HG03378 (cell line): Measurements from ENCODE around the gene SUN1.
"Not testable (repeated sequence)": the region's sequence is repeated elsewhere in the genome, so short reads cannot be mapped to it uniquely, and the experiment has no call there.

ENCODE experiments used
- ATAC-seq: cut with Tn5 transposase; IDR thresholded peaks from one replicate; pipeline ENCODE4 v1.9.1; 2021; ENCODE audit warnings: mild to moderate bottlenecking, moderate library complexity; ENCODE audit not compliant: unreplicated experiment

SUN1 gene

DNA sequence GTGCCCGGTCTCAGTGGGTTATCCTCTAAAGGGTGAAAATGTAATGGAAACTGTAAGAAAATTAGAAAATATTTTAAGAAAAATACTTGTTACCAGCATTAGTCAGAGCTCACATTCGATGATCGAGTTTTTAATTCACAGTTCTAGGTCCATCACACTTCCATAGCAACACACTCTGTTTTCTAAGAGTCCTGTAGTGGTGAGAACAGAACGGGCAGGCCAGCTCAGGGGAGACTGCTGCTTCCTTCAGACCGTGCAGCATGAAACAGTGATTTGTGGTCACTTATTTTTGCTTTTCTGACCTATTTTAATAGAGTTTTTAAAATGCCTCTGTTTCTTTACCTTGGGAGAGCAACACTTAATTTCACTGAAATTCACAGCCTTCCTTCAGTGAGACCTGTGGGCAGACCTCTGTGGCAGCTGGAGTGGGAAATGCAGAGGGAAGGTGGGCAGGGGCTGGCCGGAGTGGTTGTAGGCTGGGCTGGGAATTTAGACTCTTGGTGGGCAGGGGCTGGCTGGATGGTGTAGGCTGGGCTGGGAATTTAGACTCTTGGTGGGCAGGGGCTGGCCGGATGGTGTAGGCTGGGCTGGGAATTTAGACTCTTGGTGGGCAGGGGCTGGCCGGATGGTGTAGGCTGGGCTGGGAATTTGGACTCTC is 1.5 kb downstream of the SUN1 start:
- no peak for ATAC-seq

DNA sequence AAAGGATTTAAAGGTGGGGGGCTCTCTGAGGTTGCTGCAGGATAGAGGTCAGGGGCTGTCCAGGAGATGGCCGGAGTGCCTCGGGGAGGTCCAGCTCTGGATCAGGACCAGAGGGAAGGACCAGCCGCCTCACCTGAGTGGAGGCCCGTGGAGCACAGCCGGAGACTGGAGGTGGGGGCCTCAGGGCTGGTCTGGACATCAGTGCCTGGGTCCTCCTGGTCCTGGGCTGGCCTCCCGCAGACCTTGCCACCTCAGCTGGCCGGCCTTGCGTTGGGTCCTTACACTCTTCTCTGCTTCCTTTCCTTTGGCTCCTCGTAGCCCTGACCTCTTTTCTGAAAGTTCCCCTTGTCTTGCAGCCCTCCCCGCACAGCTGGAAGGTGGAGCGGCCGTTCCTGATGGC is 2.0 kb downstream of the SUN1 start:
- no peak for ATAC-seq

DNA sequence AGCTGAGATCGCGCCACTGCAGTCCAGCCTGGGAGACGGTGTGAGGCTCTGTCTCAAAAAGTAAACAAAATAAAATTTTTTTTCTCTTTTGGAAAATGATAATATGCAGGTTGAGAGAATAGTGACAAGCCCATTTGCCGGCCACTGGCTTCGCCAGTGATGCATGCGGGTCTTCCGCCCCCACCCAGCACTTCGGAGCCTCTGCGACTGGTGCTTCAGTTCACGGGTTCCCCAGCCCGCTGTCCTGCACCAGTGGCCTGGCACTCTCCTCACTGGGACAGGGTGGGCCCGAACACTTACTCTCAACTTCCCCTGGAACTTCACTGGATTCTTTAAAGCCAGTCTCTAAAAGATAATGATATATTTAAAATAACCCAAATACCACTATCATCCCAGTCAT is 2.7 kb downstream of the SUN1 start:
- no peak for ATAC-seq

DNA sequence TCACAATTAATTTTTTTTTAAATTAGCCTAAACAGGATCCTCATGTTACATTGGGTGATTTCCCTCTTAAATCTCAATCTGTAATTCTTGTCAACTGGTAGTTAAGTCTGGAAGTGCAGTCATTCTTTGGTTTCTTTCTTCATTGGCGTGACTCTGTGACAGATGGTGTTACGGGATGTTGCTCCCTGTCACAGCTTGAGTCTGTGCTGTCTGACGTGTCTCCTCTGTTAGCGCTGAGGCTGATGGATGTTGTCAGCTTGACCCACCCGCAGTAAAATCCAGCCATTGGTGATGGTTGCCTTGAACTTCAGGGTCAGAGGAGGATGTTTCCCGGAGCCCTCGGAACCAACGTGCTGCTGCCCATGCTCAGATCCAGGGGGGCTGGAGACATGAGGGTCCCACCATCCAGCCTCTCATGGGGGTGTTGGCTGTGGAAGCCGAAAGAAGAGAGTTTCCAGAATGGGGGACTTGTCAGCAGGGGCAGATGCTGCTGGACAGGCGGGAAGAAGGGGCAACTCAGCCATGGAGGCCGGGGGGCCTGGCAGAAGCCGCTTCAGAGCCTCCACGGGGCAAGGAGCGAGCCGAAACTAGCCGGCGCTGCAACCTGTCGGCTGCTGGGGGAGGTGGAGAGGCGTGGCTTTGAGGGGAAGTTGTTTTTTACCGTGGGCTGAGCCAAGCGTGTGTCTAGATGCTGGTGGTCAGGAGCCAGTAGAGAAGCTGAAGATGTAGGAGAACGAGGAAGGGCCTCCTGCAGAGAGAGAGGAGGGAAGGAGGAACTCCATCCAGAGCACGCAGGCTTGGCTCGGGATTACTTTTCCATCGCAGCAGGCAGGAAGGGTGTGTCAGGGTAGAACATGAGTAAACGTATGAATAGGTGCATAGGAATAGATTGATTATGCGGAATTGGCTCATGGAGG is 3.5 kb downstream of the SUN1 start:
- no peak for ATAC-seq

DNA sequence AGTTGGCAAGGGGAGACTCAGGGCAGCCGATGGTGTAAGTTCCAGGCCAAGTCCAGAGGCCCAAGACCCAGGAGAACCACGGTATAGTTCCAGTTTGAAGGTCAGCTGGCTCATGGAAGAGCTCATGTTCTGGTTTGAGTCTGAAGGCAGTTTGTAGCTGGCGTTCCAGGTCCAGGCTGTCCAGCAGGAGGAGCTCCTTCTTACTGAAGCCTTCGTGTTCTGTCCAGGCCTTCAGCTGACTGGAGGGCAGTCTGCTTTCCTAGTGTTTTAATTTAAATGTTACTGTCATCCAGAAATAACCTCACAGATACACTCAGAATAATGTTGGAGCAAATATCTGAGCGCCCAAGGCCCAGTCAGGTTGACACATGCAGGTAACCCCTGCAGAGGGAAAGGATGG is 4.2 kb downstream of the SUN1 start:
- ATAC-seq, result no peak

DNA sequence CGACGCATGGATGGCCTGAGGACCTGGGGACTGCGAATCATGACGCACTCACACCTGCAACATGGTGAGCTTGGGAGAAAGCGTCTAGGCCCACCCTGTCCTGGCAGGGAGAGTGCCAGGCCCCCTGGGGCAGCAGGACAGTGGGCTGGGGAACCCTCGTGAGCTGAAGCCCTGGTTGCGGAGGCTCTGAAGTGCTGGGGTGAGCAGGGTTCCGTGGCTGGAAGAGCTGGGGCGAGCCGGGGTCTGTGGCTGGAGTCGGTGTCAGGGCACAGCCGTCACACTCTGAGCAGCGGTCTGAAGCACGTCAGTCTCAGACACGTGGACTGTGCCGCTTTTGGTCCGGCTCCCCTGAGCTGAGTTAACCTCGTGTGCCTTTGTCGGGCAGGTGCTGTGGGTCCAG is 4.7 kb downstream of the SUN1 start:
- no peak for ATAC-seq

DNA sequence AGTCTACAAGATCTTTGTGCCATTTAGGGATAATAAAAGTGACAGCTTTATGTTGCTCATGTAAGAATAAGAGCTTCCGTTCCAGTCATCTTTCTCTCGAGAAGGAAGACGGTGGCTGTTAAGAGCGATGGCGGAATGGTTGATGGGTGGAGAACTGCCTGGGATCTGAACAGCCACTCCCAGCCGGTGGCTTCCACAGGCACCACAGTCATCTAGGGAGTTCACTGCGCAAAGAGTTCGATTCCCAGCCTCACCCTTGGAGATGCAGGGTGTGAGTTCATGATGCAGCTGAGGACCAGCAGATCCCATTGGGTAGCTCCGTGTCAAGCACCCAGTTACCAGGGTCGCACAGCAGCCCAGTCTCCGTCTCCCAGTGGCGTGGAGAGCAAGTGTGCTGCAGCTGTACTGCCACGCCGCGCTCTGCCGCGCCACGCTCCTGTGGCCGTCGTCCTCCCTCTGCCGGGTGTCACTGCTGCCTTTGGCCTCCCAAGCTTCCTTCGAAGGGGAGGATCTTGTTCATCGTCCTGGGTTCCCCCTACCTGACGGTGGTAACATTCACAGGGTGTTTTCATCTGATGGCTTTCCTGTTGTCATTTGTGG is 7.8 kb downstream of the SUN1 start:
- no peak for ATAC-seq

DNA sequence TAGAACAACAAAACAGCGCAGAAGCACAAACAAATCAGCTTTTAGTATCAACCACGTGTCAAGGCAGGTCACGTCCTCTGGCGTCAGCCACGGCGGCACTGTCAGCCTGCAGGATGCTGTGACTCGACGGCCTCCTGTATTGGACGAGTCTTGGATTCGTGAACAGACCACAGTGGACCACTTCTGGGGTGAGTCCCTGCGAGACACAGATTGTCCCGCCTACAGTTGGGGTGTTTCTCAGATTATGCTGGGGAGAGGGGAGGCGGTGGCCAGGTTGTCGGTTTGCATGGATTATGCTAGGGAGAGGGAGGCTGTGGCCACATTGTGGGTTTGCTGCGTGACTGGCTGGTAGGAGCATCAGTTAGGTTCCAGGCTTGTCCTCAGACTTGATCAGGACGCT is 9.7 kb downstream of the SUN1 start:
- no peak for ATAC-seq

DNA sequence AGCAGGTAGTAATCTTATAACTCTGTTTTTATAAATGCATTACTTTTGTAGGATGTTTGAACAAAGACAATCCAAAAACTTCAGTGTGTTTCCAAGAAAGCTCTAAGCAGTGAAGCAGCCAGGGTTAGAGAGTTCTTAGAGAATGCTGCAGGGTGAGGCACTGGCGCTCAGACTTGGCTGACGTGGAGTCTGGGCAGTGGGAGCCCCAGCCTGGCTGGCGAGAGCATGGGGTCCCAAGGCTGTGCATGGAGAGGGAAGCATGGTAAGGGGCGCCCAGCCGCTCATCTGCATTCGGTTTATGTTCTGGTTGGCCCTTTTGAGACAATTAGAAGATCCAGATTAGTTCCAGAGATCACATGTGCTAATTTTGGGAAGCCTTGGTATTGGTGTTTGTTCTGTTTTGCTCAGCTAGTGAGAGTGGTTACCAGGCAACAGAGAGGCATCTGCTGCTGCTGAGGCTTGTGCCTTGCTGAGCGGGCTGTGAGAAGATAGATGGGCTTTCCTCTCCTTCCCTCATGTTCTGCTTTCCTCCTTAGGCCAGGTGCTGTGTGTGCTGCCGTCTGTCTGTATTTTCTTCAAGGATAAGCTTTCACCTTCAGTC is 10.3 kb downstream of the SUN1 start:
- ATAC-seq, result no peak

DNA sequence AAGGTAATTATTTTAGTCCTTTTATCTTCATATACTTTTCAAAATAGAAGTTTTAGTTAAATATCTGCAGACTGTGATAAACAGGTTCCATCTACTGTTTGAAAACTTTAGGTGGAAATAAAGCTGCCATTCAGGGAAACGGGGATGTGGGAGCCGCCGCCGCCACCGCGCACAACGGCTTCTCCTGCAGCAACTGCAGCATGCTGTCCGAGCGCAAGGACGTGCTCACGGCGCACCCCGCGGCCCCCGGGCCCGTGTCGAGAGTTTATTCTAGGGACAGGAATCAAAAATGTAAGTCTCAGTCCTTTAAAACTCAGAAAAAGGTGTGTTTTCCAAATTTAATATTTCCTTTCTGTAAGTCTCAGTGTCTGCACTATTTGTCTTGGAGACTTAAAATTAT is 11.0 kb downstream of the SUN1 start:
- no peak for ATAC-seq

DNA sequence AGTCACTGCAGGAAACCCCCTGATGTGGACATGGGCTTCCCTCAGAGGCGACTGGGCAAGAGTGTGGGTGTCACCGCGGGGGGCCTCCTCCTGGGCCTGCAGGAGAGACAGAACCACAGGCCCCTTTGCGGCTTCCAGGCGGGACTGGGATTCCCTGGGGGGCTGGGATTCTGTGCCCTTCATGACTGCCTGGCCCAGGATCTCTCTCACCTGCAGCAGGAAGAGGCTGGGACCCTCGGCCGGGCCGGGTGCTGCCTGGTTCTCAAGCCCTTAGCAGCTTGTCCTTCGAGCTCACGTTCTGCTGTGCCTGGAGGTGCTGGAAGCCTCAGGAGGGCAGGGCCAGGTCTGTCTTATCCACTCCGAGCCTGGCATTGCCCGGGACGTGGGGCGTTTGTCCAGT is 11.8 kb downstream of the SUN1 start:
- ATAC-seq, result no peak

DNA sequence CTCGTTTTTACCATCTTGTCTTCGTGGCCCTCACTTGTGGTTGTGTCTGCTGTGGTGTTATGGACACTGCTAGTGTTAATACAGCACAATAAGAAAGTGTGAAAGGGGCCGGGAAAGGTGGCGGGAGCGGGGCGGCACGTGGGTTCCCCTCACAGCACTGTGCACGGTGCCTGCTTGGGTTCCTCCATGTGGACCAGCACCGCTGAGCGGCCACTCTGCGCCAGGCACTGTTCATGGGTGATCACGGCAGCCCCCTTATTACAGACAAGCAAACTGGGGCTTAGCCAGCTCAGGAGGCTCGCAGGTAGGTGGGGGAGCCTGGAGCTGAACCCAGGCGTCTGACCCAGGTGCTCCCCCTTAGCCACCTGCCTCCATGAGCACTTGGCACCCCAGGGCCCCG is 12.2 kb downstream of the SUN1 start:
- no peak for ATAC-seq

DNA sequence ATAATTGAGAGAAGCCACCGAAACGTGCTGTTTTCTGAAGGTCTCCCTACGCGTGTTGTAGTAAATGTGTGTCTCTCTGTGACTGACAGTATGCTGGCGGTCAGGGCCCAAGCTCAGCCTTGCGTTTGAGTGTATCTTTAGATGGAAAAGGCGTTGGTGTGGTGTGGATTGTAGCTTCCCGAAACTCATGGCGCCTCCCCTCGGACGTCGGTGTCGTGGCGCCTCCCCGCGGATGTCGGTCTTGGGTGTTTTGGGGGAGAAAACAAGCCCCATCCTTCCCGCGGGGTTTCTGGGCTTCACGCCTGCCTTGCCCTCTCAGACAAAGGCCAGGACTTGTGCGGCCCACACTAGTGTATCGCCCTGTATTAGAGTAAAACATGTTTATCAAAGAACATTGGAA is 12.8 kb downstream of the SUN1 start:
- no peak for ATAC-seq

DNA sequence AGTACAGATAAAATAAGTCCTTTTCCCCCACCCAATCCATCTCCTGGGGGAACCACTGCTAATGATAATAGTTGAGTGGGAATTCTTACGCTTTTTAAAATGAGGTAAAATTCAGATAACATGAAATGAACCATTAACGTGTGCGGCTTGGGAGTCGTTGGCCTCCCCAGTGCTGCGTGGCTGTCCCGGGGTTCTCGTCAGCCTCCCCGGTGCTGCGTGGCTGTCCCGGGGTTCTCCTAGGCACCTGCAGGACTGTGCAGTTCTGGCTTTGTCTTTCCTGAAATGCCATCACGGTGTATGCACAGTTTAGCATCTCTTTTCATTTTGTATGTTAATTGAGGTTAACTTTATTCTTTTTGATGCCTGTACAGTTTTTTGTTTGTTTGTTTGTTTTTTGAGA is 13.5 kb downstream of the SUN1 start:
- ATAC-seq, result no peak

DNA sequence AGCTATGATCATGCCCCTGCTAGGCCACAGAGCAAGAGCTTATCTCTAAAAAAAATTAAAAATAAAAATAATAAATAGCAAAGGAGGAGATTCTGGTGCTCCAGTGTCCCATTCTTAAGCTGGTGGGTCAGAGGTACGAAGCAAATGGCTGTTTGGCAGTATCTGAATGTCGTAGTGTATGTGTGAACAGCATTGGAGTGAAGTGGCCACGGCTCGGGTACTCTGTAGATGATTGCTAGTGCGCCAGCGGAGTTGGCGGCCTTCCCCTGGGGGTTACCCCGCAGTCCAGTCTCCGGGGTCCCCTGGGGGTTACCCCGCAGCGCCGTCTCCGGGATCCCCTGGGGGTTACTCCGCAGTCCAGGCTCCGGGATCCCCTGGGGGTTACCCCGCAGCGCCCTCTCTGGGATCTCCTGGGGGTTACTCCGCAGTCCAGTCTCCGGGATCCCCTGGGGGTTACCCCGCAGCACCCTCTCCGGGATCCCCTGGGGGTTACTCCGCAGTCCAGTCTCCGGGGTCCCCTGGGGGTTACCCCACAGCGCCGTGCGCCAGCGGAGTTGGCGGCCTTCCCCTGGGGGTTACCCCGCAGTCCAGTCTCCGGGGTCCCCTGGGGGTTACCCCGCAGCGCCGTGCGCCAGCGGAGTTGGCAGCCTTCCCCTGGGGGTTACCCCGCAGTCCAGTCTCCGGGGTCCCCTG is 14.8 kb downstream of the SUN1 start:
- not testable (repeated sequence) for ATAC-seq

DNA sequence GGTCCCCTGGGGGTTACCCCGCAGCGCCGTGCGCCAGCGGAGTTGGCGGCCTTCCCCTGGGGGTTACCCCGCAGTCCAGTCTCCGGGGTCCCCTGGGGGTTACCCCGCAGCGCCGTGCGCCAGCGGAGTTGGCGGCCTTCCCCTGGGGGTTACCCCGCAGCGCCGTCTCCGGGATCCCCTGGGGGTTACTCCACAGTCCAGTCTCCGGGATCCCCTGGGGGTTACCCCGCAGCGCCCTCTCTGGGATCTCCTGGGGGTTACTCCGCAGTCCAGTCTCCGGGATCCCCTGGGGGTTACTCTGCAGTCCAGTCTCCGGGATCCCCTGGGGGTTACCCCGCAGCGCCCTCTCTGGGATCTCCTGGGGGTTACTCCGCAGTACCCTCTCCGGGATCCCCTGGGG is 15.5 kb downstream of the SUN1 start:
- not testable (repeated sequence) for ATAC-seq

DNA sequence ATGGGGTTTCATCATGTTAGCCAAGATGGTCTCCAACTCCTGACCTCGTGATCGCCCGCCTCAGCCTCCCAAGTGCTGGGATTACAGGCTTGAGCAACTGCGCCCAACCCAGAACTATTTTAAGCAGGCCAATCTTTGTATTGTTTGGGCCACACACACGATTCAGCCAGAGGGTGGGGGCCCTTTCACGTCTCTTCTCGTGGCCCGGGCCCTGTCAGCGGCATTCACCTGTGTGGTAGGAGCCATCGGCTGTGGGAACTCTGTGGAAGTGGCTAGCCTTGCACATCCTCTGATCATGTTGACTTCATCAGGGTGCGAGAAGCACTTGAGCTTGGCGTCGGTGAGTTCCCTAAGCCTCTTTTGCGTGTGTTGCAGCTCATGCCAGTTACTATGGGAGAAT is 16.9 kb downstream of the SUN1 start:
- no peak for ATAC-seq

DNA sequence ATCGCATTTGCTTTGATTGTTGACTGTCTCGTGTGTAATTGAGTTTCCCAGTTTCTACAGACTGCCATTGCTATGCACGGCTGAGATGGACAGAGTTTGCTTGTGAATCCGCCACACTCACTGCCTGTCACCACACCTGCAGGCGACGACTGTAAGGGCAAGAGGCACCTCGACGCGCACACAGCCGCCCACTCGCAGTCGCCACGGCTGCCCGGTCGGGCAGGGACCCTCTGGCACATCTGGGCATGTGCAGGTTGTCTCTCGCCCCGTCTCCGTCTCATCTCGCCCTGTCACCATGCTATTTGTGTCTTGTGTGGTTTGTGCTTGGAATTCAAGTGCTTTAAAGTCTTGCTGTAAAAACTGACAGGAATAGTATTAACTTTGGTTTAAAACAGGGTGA is 17.5 kb downstream of the SUN1 start:
- ATAC-seq, result no peak

DNA sequence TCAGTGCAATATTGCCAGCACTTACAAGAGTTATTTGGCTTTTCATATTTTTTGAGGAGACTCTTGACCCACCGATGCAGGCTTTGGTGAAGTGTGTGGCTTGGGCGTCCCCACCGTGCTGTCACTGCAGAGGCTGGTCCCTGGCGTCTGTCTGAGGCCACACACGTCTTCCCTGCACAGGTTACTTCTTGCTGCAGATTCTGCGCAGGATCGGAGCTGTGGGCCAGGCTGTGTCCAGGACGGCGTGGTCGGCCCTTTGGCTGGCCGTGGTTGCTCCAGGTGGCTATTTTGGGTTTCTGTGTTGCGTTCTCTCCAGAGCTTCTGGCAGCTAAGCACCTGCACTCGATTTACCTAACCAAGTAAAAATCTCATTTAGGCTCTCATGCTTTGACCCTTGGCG is 18.9 kb downstream of the SUN1 start:
- ATAC-seq, result no peak

DNA sequence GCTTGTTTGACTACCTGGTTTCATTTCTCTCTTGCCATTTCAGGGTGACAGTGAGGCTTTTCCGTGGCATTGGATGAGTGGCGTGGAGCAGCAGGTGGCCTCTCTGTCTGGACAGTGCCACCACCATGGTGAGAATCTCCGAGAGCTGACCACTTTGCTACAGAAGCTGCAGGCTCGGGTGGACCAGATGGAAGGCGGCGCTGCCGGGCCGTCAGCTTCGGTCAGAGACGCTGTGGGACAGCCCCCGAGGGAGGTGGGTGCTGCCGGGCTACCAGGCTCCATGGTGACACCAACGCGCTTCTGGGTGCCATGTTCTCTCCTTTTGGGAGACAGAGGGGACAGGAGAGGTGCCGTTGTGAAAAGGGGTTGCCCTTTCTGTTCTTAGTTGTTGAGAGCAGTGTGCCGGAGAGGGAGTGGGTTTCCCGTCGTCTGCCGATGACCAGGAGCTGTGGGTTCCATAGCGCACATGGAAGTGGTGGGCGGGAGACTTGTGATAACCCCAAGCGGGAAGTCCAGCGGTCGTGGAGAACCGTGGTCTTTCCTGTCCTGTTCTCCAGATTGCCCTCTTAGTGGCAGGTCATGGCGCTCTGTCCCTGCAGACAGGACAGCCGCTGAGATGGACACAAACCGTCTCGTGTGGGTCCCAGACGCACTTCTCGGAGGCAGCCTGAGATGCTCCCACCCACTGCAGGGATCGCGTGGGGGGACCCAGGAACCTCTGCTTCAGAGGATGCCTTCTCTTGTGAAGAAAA is 21.3 kb downstream of the SUN1 start:
- ATAC-seq, result no peak
